ENCODE results near the gene KCND1.

The KCND1 gene

GRCh38 chrX:48974033-48974432 is 2.4 kb upstream of the KCND1 start:
- DNase-seq = no peak

GRCh38 chrX:48972220-48973164 is 848 bp upstream of the KCND1 start:
- no peak for DNase-seq

GRCh38 chrX:48969471-48969870 is 2.2 kb downstream of the KCND1 start:
- no peak for DNase-seq

DNA sequence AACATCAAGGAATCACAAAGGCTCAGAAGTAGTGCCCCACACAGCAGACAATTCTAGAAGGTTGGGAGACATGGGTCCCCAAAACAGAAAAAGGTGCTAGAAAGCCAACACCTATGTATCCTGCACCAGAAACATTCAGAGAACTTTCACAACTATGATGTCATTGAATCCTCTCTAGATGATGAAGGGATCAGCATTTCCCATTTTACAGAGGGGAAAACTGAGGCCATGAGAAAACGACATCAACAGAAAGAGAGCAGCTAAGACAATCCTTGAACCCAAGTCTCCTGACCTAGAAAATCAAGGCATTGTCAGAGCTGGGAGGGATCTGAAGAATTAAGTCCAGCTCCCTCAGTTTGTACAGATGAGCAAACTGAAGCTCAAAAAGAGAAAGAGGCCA is 3.3 kb downstream of the KCND1 start:
- no peak for DNase-seq

DNA sequence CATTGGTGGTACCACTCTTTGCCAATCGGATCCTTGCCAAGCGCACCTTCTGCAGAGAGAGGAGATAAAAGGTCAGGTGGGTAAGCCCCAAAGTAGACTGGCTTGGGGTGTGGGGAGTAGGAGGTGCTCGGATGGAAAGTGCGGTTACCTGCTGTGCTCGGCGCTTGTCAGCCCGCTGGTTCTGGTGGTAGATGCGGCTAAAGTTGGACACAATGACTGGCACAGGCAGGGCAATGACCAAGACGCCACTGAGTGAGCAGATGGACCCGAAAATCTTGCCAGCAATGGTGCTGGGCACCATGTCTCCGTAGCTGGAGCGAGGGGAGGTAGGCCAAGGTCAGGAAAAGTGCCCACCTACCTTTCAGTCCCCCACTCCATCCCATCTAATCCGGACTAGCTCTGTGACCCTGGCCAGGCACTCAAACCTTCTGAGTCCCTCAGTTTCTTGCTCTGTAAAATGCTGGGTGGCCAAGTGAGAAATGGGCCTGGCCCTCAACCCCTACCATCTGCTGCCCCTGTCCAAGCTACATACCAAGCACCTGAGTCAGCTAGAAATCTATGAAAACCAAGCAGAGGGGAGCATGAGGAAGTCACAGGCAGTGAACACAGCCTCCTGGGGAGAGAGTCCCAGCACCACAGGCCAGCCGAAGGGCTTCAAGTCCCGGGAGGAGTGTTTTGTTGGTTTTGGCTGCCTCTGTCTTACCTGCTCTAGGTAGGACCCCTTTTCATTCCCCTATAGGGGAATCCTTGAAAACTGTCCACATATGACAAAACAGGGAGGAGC is 4.7 kb downstream of the KCND1 start:
- no peak for DNase-seq

GRCh38 chrX:48965959-48966358 is 5.7 kb downstream of the KCND1 start:
- DNase-seq = no peak

GRCh38 chrX:48961585-48962091 is 10.0 kb downstream of the KCND1 start:
- no peak for DNase-seq

GRCh38 chrX:48960291-48960690 is 11.4 kb downstream of the KCND1 start:
- DNase-seq = no peak

DNA sequence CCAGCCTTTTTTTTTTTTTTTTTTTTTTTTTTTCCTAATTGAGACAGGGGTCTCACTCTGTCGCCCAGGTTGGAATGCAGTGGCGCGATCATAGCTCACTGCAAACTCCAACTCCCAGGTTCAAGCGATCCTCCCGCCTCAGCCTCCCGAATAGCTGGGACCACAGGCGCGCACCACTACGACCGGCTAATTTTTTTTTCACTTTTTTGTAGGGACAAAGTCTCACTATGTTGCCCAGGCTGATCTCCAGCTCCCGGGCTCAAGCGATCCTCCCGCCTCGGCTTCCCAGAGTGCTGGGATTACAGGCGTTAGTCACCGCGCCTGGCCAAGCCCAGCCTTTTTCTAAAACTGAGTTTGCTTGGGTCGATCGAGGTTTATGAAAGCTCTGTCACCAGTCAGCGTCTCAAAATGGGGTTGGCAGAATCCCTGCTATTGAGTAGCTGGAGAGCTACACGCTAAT is 13.0 kb downstream of the KCND1 start:
- DNase-seq = no peak

DNA sequence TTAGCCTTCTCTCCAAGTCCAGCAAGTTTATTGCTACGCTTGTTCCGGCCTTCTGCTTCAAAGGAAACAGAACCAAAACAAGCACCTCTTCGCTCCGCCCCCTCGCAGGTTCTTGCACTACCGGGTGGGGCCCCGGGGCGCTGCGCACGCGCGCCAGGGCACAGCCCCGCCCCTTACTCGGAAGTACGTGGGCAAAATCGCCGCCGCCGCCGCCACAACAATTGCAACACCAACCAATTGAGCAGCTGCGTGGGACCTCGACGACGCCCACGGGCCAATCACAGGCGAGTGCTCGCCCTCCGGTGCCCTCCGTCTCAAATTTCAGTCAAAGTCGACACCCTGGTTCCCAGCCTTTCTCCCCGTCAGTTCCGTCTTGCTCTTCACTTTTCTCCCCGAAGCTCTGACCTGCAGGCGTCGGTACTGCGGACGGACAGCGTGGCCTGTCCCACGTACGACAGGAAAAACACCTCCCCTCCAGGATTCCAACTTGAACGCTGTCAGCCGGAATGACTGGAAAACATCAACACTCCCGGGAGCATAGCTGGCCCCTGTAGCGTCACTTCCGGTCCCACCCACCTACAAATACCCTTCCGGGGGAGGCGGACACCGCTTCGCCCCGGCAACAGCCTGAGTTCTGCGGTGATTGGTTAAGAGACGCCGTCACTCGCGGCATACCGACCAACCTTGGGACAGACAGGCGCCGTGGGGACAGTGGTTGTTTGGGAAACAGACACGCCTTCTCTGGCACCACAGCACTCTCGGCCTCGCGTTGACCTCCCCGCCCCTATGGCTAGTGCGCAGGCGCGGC is 13.6 kb downstream of the KCND1 start:
- DNase-seq = peak; percentile 92

- DNase-seq = peak; percentile 55
Observed at GRCh38 chrX:48957477-48957826, 14.2 kb downstream of the KCND1 start, which contains the start of gene OTUD5. OTUD5 (minus strand) TSS chrX:48957607; CDS start chrX:48957570, 37 bp downstream.

- DNase-seq = no peak
Observed at GRCh38 chrX:48956728-48957414, 14.8 kb downstream of the KCND1 start.

- no peak for DNase-seq
Observed at GRCh38 chrX:48948589-48948988, 23.1 kb downstream of the KCND1 start.

- peak; percentile 16 for DNase-seq
Observed at GRCh38 chrX:48945517-48946348, 25.9 kb downstream of the KCND1 start.

DNA sequence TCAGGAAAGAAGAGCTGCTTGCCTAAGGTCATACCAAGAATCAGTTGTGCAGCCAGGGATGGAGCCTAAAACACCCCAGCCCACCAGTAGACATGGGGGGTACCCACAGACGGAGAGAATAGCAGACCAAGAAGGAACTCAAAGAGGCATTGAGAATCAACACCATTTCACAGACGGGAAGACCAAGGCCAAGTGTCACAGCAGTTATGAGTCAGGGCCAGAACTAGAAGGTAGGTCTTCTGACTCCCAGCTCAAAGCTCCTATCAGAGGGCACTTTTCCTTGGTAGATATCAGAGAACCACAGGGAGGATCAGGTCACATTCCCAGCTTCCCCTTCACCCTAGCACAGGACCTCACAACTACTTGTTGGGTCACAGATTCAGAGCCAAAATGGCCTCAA is 28.7 kb downstream of the KCND1 start:
- DNase-seq = no peak

GRCh38 chrX:48940404-48940955 is 31.2 kb downstream of the KCND1 start:
- no peak for DNase-seq

- no peak for DNase-seq
Observed at GRCh38 chrX:48939524-48940228, 32.0 kb downstream of the KCND1 start.

DNA sequence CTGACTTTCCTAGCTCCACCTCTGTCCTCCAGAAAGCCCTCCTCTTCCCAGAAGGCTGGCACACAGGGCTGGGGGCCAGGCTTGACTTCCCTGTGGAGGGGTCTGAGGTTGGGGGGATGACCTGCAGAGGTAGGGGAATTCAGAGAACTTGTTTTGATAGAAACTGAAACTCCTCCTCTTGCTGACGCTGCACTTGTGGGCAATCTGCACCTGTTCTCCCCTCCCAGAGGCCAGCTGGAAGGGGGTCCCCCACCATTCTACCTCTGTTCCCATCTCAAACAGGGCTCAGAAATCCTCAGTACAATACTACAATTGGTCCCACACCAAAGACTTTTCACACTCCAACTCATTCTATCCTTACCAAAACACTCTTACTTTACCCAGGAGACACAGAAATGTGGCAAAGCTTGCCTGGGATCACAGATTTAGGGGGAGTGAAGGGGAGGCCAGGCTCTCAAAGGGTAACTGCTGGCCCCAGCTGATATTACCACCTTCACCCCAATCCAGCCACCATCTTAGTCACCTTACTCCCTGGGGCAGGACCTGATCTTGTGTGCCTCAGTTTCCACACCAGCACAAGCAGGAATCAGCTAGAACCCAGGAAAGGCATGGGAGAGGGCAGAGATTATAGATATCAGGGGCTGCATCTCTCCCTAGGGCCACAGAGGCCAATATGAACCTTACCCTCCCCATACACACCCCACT is 32.8 kb downstream of the KCND1 start:
- DNase-seq = no peak

All from midbrain (tissue), 1 donor.